Heart left ventricle (tissue), 16 donors: Measurements from ENCODE around the gene LUZP2. TPM values are rescaled to one million over a fixed set of nuclear protein-coding genes. Genes with fewer than 3 reads are reported as not detected.
A peak's percentile ranks its signal among the peaks of the same experiment; 100 is the strongest.

ENCODE experiments used
- ATAC-seq, 4 donors: fragments of 200-7000 bp; cut with Tn5 transposase; one replicate each; pipeline ENCODE4 v1.9.1; 2020 to 2022; ENCODE audit warnings: moderate library complexity in 4 of 4, mild to moderate bottlenecking in 3 of 4, moderate number of reproducible peaks in 1 of 4
- DNase-seq, 5 donors: peaks; one replicate each; pipeline ENCODE4 v3.0.0-alpha.2; 2020
- H3K27ac ChIP-seq, 12 donors: fragments of 200-600 bp; sonication (generic) in 4 of 12; one replicate each; pipeline versions ENCODE4 v1.5.0 to v1.8.0; 2016 to 2022; ENCODE audit warnings: mild to moderate bottlenecking in 2 of 12
- H3K27me3 ChIP-seq, 9 donors: fragments of 200-600 bp; sonication (generic) in 2 of 9; one replicate each; pipeline versions ENCODE4 v1.5.1 to v1.8.0; 2016 to 2022; ENCODE audit warnings: mild to moderate bottlenecking in 3 of 9
- H3K36me3 ChIP-seq, 9 donors: fragments of 200-600 bp; sonication (generic) in 2 of 9; one replicate each; pipeline versions ENCODE4 v1.5.0 to v1.8.0; 2018 to 2022; ENCODE audit warnings: mild to moderate bottlenecking in 2 of 9
- H3K4me1 ChIP-seq, 12 donors: fragments of 200-600 bp; sonication (generic) in 4 of 12; one replicate each; pipeline versions ENCODE4 v1.5.0 to v1.8.0; 2016 to 2022; ENCODE audit warnings: mild to moderate bottlenecking in 3 of 12
- H3K4me3 ChIP-seq, 12 donors: fragments of 200-600 bp; sonication (generic) in 4 of 12; one replicate each; pipeline versions ENCODE4 v1.5.0 to v1.8.0; 2017 to 2022; ENCODE audit warnings: mild to moderate bottlenecking in 9 of 12, moderate library complexity in 4 of 12
- H3K9me3 ChIP-seq, 12 donors: fragments of 200-600 bp; sonication (generic) in 4 of 12; one replicate each; pipeline versions ENCODE4 v1.5.0 to v1.8.0; 2016 to 2022; ENCODE audit warnings: mild to moderate bottlenecking in 1 of 12
- CTCF ChIP-seq, 12 donors: fragments of 200-600 bp; sonication (generic) in 4 of 12; IDR thresholded peaks; one replicate each; pipeline versions ENCODE4 v1.5.0 to v1.8.0; 2018 to 2022; ENCODE audit warnings: antibody characterized with exemption in 12 of 12, mild to moderate bottlenecking in 5 of 12
- POLR2A ChIP-seq, 2 donors: fragments of 450-650 bp; IDR thresholded peaks; one replicate each; pipeline ENCODE4 v1.6.1; 2017; ENCODE audit warnings: antibody characterized with exemption in 2 of 2, mild to moderate bottlenecking in 2 of 2, moderate library complexity in 2 of 2
- WGBS, 4 donors: extraction: QIAGEN DNeasy Blood & Tissue Kit in 2 of 4; methylation state at CpG; one replicate each; pipeline versions ENCODE4 v1.1.5 to v1.1.7; 2013 to 2018; 5-methylcytosine and 5-hydroxymethylcytosine counted together
- intact Hi-C, 10 donors: fragments of 100-400 bp; cut with DNase I; formaldehyde crosslinking; loops; one replicate each; pipeline versions ENCODE4 v1.11.1 to v1.14.2; 2022
- polyA plus RNA-seq, 2 donors: library from polyadenylated mRNA; stranded (reverse); fragments of 200-250 nt; gene quantifications; one replicate each; pipeline ENCODE4 v1.2.3, GENCODE V29; 2013
- total RNA-seq, 9 donors: library from RNA; depleted of rRNA in 2 of 9; stranded (reverse); fragments of >200 nt in 2 of 9; fragmentation: NEBNext Ultra II Directional in 3 of 9; extraction: Animal tissue kit (Norgen Biotek cat#: 25700) in 3 of 9; gene quantifications; one replicate each; pipeline versions ENCODE4 v1.1.0 to v1.2.4, GENCODE V29; 2016 to 2023
- donor health status: ischemic (EF 13 %, LVEDD 7.1; RV severe dilation, severe dysfunction).
- donor health status: healthy with polysubstance abuse.
- donor health status: DM: no; HTN: yes; CAD: no.
- donor health status: DM: no; HTN: no; CAD: no.
- donor health status: ischemic (EF 25% LVEDD 6.9; RV normal size, moderate dysfunction).
- donor health status: ischemic (EF 25% LVEDD 5.7; RV mildly dilated, moderate dysfunction).
- donor health status: healthy.
- donor health status: DM: yes; HTN: yes; CAD: no.
- donor health status: ischemic (EF 35%, LVEDD 5.7; RV mildly dilated, moderate dysfunction).
- donor health status: nonischemic (EF 11% LVEDD 7.7; RV severe dilation, severe dysfunction).
- donor health status: DM: yes; HTN: yes; CAD: no.
- donor health status: PGD.
- donor health status: ischemic (EF 29% LVEDD 5.4; RV normal size, mild dysfunction).
- donor health status: nonischemic (EF 23%, LVEDD 6.1; RV moderate dilation, normal function).

Gene LUZP2
- total and polyA plus RNA-seq, 11 donors: 0.11 to 0.30 (median 0.17) TPM; not detected in 7

GRCh38 chr11:24471084-24471483, 25.8 kb upstream of the LUZP2 start:
- TF ChIP-seq POLR2A (IDR thresholded peaks at IDR 0.05) (no peak), CTCF (IDR thresholded peaks at IDR 0.05) (no peak)
- no peak for DNase-seq
- intact Hi-C loops: no loop called here

GRCh38 chr11:24478718-24479117, 18.1 kb upstream of the LUZP2 start:
- DNase-seq (no peak), ATAC-seq (no peak)
- H3K4me1 ChIP-seq: no peaks in the 10 kb centered on the region
- no peaks in the 10 kb centered on the region for H3K36me3 ChIP-seq
- WGBS, 4 donors: 77 to 88% (median 81%) methylated on average over 1 of the region's 1 CpG
- H3K4me3 ChIP-seq: no peak overlapping the region
- TF ChIP-seq POLR2A (IDR thresholded peaks at IDR 0.05): no peak
- TF ChIP-seq CTCF (IDR thresholded peaks at IDR 0.05): no peak
- peaks cover 0 to 19% (median 0%) of the 10 kb centered on the region in 12 donors for H3K9me3 ChIP-seq
- no peak overlapping the region for H3K27ac ChIP-seq
- intact Hi-C loops: no loop called here
- H3K27me3 ChIP-seq: no peaks in the 10 kb centered on the region

More at GRCh38 chr11:24471084-24471483, 25.8 kb upstream of the LUZP2 start:
- Histone ChIP-seq H3K36me3 (no peaks in the 10 kb centered on the region), H3K27me3 (no peaks in the 10 kb centered on the region), H3K4me1 (no peaks in the 10 kb centered on the region), H3K4me3 (no peak overlapping the region), H3K9me3 (peaks cover 0 to 14% (median 0%) of the 10 kb centered on the region in 12 donors), H3K27ac (no peak overlapping the region)
- WGBS, 4 donors: 1 to 84% (median 33%) methylated on average over 2 of the region's 2 CpGs
- no peak for ATAC-seq

- DNase-seq (no peak), ATAC-seq (no peak)
- Histone ChIP-seq H3K36me3 (no peaks in the 10 kb centered on the region), H3K4me3 (no peak overlapping the region), H3K4me1 (no peaks in the 10 kb centered on the region), H3K27ac (no peak overlapping the region), H3K9me3 (peaks cover 0 to 1% (median 0%) of the 10 kb centered on the region in 12 donors), H3K27me3 (no peaks in the 10 kb centered on the region)
- no peak for TF ChIP-seq CTCF (IDR thresholded peaks at IDR 0.05)
- TF ChIP-seq POLR2A (IDR thresholded peaks at IDR 0.05): no peak
- WGBS, 4 donors: 78 to 86% (median 82%) methylated on average over 4 of the region's 4 CpGs
- intact Hi-C loops: no loop called here
Measured at GRCh38 chr11:24489477-24489876, 7.4 kb upstream of the LUZP2 start.

GRCh38 chr11:24496386-24496735, 492 bp upstream of the LUZP2 start:
- ATAC-seq (no peak), DNase-seq (no peak)
- Histone ChIP-seq H3K27ac (no peak overlapping the region), H3K36me3 (no peaks in the 10 kb centered on the region), H3K9me3 (no peaks in the 10 kb centered on the region), H3K4me1 (peaks cover 0 to 9% (median 0%) of the 10 kb centered on the region in 12 donors), H3K4me3 (peak overlapping the region; percentile 23 to 54 (median 40)), H3K27me3 (peaks cover 0 to 29% (median 18%) of the 10 kb centered on the region in 9 donors)
- intact Hi-C loops: no loop called here
- WGBS, 4 donors: 4 to 8% (median 5%) methylated on average over 14 of the region's 14 CpGs
- TF ChIP-seq CTCF (IDR thresholded peaks at IDR 0.05) (no peak), POLR2A (IDR thresholded peaks at IDR 0.05) (no peak)
